Islet precursor cell (in vitro differentiated cells): ENCODE data around the gene LGMN.

Experiments
- DNase-seq: peaks from one replicate; pipeline ENCODE4 v3.0.0-alpha.2; 2018

The LGMN gene

DNA sequence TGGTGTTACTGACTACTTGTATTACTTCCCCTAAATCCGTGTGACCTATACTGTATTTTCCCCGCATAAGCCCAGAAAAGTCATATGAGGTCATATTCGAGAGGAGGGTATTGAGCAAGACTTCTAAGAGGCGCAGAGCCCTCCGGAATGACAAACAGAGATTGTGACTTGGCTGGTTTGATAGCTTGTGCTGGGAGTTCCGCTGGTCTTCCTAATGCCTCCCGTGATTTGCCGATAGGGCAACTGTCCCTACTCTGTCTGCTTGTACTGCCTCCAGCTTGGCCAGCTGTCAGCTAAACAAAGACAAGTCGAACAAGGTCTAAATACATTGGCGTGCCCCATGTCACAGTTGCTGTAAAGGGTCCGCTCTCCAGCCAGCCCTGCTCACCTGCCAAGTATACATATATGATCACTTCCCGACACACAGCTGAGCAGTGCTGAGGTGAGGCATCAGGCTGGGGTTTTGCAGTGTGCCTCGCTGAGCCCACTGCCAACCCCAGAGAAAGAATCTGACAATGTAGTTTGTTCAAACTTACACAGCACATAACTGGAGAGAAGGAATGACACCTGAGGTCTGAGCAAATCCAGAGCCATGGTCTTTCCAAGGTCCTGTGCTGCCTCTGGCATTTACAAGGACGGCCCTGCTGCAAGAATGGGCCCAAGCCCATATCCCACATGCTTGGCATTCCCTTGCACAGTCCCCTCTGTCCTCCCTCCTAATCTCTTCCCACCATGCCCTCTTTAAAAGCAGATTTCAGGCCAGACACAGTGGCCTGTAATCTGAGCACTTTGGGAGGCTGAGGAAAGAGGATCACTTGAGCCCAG is 23.7 kb downstream of the LGMN start:
- DNase-seq = peak; percentile 93

DNA sequence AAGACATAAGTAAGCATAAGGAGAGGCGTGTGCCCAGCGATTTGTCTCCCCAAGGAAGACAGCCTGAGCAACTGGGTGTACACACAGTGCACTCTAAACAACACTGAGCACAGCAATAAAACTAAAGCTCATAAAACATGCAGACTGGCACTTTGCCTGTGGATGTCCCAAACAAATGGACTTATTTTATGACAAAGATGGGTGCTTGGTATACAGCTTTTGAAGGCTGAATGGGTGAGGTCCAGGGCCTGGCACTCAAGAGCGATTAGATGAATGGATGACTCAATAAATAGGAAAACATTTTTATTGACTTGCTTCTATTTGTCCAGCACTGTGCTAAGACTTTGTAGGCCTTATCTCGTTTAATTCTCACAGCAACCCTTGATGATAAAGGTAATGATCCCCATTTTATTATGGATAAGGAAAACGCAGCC is 28.5 kb downstream of the LGMN start:
- no peak for DNase-seq

DNA sequence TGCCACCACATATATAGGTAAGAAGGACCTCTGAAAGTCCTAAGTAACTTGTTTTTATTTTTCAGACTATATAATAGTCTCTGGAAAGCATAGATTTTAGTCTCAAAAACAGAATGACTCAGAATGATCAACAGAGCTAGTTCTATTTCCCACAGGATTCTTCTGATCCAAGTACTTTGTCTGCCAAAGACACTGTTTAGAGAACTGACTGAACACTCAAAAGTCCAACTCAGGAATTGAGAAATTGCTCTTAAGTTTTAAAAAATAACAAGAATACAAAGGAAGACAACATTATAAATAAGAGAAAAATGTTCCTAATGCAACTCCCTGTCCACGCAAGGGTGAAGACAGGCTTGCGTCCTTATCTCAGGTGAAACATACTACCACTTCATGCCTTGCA is 29.0 kb downstream of the LGMN start:
- DNase-seq = no peak

DNA sequence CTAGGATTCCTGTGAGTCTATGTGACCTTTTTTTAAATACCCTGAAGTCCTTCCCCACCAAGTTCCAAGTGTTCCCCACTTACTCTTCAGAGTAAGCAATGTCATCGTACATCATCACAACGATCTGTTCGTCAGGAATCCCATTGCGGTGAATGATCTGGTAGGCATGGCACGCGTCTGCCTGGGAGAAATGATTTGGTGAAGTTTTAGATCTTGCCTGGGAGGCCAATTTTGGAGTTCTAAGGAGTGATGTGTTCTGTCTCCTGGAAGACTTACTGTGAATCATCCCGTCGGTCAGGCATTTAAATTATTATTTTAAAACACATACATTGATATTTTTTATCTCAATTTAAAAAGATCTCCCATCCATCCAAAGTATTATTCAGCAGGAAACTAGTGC is 29.8 kb downstream of the LGMN start:
- DNase-seq = no peak

DNA sequence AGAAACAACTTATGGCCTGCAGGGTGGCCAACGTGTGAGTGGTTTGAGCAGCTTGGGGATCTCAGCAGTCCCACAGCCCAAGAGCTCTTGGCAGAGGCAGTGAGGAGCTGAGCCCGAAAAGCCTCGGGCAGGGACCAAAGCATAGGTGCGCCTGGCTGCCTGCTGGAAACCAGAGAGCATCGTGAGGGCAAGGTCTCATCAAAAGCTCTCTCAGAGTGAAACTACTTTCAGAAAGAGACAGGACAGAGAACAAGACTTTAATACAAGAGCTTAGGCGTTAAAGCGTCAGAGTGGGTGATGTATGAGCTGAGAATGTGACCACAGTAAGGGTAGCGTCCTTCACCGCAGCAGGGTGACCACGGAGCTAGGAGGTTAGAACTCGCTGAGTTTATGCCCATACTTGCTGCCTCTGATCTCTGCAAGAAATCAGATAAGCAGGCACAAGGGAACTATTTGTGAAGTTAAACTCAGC is 30.8 kb downstream of the LGMN start:
- DNase-seq = peak; percentile 61

DNA sequence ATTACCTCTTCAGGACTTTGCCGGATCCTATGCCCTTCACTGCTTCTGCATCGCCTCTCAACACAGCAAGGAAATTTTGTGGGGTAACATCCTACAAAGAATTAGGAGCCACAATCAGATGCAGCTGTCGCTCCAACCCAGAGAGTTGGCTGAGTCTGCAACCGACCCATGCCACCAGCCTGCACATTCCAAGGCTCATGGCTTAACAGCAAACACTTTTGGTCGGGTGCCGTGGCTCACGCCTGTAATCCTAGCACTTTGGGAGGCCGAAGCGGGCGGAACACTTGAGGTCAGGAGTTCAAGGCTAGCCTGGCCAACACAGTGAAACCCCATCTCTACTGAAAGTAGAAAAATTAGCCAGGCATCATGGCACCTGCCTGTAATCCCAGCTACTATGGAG is 32.3 kb downstream of the LGMN start:
- no peak for DNase-seq

DNA sequence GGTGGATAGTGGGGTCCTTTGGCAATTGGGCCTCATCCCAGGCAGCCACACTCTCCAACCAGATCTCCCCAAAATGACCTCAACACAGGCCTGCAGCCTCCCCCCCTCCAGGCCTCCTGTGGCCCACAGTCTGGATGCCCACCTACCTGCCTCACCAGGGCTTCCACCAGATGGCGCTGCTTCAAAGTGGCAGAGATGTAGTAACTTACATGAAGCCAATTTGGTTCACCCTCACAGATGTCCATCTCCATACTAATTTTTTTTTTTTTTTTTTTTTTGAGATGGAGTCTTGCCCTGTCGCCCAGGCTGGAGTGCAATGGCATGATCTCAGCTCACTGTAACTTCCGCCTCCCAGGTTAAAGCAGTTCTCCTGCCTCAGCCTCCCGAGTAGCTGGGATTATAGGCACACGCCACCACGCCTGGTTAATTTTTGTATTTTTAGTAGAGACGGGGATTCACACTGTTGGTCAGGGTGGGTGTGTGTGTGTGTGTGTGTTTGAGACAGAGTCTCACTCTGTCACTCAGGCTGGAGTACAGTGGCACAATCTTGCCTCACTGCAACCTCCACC is 33.6 kb downstream of the LGMN start:
- DNase-seq = peak; percentile 82

DNA sequence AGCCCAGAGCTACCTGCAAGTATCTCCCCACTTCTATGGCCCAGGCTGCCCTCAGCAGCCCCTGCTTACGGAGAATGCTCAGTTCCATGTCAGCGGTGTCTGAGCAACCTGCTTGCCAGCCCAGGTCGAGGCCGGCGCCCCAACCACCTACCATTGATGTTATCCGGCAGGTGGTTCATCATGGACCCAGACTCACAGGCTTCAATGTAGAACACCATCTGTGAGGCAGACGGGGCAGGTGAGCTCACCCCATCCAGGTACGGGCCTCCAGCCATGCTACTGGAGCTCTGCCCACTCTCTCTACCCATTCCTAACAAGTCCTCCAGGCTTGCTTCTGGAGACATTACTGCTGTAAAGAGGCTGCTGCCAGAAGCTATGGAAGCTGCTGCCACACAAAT is 35.8 kb downstream of the LGMN start:
- no peak for DNase-seq

DNA sequence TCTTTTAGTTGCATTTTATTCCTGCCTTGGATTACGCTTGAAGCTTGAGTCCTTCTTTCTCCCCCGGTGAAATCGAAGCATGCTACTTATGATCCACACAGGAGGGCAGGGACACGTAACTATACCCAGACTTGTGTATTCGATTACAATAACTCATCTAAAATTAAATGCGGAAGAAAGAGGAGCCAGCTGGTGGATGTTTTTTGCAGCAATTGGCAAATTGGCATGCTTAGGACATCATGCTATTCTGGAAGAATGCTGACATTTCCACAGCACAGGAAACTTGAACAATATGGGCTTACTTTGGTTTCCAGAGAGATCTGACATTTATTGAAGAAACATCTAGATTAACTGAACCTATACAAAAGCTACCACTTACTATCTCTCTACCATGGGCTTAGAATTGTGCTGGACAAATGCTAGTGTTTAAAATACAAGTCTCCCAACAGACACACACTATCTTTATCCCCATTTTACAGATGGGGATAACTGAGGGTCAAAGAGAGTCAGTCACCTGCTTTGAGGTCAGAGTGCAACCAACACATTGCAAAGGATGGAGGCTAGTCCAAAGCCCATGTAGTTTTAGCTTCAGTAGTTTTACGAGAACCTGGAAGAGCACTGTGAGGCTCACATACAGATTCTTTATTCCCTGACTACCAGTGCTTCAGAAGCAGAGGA is 36.3 kb downstream of the LGMN start:
- no peak for DNase-seq

DNA sequence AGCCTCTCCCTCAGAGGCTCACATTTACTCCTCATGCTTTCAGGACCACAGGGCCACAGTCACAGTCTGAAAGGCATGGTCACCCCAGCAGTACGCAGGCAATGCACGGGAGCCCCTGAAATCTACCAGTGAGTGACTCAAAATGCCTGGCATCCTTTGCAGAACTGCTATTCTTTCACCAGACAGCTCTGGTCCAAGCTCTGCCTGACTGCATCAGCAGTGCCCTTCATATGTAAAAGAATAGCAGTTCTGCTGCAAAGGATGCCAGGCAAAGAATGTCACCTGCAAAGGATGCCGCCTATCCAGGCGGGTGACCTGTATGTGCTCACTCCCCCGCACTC is 38.5 kb downstream of the LGMN start:
- no peak for DNase-seq

DNA sequence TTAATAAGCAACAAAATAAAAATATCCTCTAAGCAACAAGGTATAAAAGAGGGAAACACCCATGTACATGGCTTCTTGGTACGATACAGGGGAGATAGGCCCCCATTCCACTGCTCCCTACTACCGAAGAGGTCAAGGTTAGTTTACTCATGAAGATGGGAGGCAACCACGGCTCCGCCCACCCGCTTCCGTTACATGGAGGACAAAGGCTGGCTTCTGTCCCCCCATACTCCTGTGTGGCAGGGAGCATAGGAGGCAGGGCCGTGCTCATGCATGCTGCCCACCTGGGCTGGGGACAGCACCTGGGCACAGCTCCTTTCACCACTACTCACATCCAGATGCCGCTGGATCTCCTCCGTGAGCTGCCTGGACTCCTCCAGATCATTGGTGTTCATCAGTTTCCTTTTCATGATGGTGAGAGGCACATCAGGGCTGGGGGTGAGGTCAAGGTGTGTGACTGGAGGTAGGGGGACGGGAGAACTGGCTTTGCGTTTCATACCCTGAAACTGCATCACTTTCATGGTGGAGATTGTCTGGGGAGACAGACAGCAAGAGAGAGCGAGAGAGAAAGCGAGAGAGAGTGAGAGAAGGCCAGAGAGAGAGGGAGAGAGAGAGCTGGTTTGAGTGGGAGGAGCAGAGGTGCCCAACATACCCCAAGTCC is 39.0 kb downstream of the LGMN start:
- DNase-seq = no peak

DNA sequence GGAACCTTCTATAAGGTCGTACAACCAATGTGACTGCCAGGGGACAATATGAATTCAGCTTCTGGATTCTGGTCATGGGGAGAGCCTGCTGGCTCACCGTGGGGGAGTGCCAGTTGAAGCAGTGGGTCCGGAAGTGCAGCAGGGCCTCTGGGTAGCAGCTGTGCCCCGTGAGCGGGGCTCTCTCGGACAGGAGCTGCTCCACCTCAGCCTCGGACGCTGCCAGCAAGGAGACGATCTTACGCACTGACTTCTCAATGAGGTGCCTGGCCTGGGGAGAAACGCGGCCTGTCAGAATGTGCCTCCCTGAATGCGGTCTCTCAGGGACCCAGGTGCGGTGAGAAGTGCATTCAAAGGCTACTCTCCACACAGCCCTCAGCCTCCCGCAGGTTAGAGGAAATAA is 42.0 kb downstream of the LGMN start:
- no peak for DNase-seq

DNA sequence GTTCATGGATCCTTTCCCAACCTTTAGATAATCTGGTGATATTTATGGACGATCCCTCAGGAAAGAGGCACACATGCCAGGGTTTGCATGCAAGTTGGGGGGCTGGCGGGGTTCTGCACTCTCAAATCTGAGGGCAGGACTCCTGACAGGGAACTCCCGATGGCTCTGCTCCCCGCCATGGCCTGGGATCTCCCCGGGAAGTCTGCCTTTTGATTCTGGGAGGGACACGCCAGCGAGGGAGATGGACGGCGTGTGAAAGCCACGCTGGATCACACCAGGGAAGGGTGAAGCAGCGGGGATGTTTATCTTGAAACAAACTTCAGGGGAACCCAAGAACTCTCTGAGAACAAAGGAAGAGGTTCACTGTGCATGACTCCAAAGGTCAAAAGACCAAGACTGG is 43.6 kb downstream of the LGMN start:
- no peak for DNase-seq

DNA sequence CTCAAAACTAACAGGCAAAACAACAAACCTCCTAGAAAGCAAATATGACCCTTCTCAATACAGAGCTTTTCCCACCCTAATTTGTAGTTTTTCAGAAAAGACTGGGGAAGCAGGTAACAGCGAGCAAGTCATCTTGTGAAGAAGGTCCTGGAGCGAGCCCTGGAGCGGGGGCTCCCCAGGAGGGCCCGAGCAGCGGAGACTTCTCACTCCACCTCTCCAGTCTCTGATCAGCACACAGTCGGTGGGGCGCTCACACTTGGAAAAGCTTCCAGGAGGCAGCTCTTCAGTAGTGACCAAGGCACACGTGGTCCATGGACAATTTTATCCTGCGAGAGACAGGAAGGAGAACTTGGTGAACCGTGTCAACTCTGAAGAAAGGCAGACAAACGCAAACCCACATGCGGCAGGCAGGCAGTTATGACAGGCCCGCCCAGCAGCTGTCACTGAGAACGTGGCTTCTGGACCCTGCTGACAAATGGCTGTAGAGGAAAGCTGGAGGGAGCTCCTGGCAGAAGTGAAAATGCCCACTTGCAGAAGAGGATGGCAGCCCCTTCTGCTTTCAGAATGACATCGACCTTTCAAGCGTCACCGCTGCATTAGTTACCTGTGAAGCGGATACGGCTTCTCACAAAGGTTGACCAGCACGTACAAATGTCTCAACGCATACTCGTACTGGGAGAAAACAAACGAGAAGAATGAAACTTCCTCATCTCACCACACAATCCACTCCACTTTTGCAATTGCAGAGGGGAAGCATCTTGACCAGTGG is 44.2 kb downstream of the LGMN start:
- no peak for DNase-seq

DNA sequence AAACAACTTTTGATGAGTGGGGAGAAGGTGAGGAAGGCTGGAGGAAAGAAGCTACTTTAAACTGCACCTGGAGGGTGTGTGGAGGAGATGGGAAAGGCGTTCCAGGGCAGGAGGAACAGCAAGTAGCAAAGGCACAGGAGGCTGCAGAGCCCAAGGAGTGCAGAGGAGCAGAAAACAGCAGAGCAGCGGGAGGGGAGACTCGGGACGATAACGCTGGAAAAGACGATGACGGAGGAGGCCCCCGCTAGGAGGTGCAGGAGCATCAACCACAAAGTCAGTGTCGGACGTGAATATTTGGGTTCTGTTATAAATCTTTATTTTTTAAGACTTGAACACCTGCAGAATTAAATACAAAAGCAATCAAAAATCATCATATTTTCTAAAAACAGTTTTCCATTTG is 44.9 kb downstream of the LGMN start:
- DNase-seq = no peak

DNA sequence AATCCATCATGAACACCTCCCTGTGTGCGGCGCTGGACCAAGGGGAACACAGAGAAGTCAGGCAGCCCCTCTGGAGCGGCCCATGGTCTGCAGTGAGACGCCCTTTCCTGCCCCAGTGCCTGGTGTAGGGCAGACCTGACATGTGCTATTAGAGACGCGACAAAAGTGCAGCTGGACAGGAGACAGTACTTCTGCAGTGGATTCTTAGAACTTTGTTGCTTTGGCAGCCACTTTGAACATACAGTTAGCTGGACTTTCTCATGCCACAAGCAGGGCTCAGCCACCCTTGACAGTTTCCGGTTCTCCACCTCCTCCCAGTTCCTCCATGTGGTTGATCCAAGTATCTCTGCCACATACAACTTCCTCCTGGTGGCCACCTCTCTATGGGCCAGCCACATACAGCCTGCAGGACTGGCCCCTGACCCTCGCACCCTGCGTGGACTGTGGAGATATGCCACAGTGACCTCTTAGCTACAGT is 45.9 kb downstream of the LGMN start:
- no peak for DNase-seq

DNA sequence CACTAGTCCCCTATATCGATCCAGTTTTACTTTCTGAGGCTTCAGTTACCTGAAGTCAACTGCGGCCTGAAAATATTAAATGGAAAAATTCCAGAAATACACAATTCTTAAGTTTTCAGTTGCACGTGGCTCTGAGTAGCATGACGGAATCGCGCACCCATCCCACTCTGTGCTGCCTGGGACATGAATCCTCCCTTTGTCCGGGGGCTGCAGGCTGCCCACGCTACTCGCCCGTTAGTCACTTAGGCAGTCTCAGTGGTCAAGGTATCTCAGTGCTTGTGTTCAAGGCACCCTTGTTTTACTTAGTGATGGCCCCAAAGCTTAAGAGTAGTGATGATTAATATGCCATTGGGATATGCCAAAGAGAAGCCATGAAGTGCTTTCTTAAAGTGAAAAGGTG is 46.6 kb downstream of the LGMN start:
- DNase-seq = no peak

DNA sequence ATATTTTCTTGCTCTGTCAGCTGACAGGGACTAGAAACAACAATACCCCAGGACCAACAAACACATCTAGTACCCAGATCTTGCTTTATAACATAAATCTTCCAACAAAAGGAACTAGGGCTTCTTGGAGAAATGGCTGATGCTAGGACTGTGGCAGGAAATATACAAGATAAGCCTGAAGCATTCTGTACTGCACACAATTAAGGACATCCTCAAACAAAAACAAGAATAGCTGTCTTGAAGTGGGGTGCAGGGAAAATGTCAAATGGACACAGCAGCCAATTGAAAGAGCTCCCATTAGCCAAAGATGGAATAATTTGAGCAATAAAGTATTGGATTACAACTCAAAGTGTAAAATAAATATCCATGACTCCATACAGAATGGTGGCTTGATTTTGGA is 50.0 kb downstream of the LGMN start:
- DNase-seq = no peak

DNA sequence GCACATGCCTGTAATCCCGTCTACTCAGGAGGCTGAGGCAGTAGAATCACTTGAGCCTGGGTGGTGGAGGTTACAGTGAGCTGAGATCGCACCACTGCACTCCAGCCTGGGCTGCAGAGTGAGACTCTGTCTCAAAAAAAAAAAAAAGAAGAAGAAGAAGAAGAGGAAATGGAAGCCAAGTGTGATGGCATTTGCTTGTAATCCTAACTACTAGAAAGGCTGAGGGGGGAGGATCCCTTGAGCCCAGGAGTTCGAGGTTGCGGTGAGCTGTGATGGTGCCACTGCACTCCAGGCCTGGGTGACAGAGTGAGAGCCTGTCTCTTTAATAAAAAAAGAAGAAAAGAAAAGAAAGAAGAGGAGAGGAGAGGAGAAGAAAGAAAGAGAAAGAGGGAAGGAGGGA is 52.1 kb downstream of the LGMN start:
- no peak for DNase-seq

DNA sequence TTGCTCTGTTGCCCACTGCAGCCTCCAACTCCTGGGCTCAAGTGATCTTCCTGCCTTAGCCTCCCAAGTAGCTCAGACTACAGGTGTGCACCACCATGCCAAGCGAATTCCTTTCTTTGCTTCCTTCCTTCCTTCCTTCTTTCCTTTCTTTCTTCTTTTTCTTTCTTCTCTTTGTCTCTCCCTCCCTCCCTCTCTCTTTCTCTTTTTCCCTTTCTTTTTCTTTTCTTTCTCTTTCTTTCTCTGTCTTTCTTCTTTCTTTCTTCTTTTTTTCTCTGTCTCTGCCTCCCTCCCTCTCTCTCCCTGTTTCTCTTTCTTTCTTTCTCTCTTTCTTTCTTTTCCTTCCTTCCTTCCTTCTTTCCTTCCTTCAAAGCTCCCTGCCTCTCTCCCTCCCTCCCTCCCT is 52.9 kb downstream of the LGMN start:
- no peak for DNase-seq

DNA sequence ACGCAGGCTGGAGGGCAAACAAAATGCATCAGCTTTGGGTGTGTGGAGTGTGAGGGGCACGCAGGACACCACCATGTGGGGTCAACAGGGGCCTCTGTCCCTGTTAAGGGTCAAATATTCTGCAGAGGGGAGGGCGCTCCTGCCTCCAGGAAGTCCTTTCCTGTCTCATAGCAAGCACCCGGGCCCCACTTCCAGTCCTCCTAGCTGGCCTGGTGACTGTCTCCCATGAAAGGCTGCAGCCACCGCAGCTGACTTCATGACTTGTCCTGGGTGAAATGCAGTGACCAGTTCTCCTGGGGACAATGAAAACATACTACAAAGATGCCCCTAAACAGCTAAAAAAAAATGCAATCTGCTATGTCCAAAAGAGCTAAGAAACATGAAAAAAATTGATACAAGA is 53.6 kb downstream of the LGMN start:
- no peak for DNase-seq

DNA sequence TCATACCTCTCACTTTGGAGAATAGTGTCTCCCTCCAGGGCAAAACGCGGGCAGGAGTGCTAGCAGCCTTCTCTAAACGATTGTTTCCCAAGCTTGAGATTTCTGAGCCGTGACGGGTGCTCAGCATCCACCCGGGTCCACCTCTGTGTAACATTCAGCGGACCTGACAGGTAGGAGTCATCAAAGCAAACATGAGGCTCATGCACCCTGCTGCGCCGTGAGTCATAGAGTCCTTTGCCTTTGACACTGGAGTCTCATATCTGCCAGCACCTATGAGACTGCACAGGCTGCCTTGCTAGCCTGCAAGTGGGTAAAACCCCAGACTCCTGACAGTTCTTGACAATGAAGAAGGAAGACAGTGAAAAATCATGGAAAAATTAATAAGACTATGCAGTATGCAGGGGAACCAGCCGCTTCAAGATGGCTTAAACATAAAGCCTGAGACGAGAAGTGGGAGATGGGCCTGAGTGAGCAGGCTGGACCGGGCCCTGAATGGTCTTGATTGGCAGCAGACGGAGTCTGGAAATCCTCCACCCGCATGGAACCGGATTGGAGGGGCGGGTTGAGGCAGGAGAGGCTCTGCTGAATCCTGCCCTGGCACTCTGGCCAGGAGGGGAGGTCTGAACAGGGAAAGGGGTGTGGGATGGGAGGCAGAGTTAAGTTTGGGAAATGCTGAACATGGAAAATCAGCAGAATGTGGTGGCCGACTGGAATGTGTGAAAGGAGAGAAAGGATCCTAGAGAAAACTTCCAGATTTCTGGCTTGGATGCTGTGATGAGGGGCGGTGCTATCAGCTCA is 54.2 kb downstream of the LGMN start:
- no peak for DNase-seq
